CD4-positive, alpha-beta T cell treated with Interleukin-17A for 4 hours (primary cell): ENCODE data around the gene SLC38A1.
A peak's percentile ranks its signal among the peaks of the same experiment; 100 is the strongest.
"Not testable (repeated sequence)": the region's sequence is repeated elsewhere in the genome, so short reads cannot be mapped to it uniquely, and the experiment has no call there.

Experiments used
- DNase-seq: peaks from one replicate; pipeline ENCODE4 v3.0.0-alpha.2; 2020; ENCODE audit warnings: mixed read lengths

The SLC38A1 gene

DNA sequence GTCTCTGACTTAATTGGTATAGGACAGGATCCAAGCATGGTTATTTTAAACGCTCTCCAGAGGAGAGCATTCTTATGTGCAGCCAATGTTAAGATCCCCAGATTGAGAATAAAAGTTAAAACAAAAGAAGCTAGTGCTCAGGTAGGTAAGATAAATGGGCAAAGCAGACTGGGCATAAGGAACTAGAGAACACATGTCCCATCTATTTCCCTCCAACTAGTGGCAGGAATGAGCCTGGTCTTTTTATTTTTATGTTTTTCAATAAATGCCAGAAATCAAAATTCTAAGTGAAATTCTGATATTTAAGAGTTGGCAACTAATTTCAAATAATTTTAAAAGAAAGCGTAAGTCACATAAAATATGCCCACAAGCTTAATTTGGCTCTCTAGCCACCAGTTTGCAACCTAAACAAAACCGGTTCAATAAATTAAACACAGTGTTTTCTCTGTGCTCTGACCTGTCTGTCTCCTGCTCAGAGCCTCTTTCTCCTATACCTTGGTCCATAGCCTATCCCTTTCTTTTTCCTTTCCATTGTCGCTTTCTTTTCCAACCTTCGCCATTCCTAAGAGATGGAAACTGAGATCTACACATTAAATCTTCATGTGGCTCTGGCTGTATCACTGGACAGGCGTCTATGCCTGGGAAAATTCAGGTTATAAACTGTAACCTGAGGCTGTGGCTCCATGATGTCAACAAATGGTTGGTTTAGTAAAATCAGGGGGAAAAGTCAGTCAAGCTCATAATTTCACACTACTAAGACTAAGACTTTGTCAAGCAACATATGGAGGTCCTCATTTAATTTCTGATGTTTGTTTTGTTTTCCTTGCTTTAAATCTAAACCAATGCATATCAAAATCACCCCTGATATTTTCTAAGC, 5.5 kb downstream of the SLC38A1 start:
- DNase-seq = no peak

DNA sequence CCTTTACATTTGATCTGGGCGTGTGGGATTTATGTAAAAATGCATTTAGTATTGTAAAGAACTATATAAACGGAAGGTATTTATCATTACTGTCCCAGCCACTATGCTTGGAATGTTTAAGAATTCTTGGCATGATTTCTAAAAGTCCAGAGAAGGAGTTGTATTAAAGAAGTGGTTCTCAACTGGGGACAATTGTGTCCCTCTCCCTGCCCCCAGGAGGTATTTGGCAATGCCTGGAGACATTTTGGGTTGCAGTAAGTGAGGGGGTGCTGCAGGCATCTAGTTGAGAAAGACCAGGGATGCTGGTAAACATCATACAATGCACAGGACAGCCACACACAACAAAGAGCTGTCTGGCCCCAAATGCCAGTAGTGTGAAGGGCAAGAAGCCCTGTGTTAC, 7.2 kb downstream of the SLC38A1 start:
- no peak for DNase-seq

DNA sequence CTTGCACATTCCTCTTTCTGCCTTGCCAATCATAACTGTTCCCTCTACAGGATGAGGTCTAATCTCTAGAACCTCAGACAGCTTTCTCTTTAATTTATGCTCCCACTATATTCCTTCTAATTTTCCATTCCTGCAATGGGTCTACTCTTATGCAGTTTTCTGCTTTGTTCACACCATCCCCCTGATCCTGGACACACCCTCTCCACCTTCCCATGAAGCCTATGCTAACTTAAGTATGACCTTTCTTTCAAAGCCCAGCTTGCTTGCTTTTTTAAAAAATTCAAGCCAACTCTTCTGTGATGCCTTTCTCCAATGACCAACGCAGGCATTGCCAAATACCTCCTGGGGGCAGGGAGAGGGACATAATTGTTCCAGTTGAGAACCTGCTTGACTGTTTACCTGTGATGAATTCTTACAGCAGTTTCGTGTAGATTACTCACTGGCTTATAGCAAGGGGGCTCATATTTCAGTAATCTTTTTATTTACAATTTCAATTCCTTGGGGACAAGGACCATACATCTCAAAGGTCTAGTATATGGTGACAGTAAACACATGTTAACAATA, 7.8 kb downstream of the SLC38A1 start:
- no peak for DNase-seq

GRCh38 chr12:46260124-46260912, 8.5 kb downstream of the SLC38A1 start:
- DNase-seq = no peak

GRCh38 chr12:46259713-46260112, 9.1 kb downstream of the SLC38A1 start:
- DNase-seq = no peak

DNA sequence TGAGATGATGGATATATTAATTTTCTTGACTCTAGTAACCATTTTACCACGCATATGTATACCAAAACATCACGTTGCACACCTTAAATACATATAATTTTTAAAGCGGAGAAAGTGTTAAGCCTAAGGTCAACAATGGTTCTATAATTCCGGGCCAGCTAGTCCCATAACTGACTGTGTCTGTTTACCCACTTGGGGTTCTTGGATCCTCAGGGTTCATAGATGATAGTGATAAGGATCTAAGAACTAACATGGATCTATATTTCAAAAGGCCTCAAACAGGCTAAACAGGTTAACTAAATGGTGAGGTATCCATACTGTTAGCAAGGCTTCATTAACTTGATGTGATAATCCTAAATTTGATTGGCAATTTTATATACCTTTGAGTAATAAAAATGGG, 9.8 kb downstream of the SLC38A1 start:
- no peak for DNase-seq

GRCh38 chr12:46258129-46258528, 10.7 kb downstream of the SLC38A1 start:
- DNase-seq = no peak

GRCh38 chr12:46256942-46257341, 11.9 kb downstream of the SLC38A1 start:
- DNase-seq = no peak

DNA sequence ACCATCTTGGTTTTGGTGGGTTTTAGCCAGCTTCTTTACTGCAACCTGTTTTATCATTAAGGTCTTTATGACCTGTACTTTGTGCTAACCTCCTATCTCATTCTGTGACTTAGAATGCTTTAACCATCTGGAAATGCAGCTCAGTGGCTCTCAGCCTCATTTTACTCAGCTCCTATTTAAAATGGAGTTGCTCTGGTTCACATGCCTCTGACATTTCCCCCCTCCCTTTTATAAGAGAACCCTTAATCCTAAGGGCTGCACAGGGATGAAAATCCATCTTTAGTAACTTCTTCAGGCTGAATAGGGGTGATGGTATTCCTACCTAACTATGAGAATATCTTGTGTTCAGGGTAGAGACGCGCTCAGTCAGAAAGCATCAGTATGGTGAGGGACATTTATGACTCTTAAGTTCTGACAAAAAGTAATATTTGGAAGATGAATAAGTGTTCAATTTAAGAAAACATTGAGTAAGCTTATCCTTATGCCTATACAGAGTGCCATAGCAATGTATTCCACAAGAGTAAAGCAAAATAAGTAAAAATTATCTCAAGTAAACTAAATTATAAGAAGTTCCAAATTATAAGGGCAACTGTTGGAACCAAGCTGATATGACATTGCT, 15.2 kb downstream of the SLC38A1 start:
- DNase-seq = no peak

DNA sequence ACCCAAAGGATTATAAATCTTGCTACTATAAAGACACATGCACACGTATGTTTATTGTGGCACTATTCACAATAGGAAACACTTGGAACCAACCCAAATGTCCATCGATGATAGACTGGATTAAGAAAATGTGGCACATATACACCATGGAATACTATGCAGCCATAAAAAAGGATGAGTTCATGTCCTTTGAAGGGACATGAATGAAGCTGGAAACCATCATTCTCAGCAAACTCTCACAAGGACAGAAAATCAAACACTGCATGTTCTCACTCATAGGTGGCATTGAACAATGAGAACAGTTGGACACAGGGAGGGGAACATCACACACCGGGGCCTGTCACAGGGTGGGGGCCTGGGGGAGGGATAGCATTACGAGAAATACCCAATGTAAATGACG, 16.8 kb downstream of the SLC38A1 start:
- not testable (repeated sequence) for DNase-seq

DNA sequence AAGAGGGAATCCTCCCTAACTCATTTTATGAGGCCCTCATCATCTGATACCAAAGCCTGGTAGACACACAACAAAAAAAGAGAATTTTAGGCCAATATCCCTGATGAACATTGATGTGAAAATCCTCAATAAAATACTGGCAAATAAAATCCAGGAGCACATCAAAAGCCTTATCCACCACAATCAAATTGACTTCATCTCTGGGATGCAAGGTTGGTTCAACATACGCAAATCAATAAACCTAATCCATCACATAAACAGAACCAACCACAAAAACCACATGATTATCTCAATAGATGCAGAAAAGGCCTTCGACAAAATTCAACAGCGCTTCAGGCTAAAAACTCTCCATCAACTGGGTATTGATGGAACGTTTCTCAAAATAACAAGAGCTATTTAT, 18.9 kb downstream of the SLC38A1 start:
- not testable (repeated sequence) for DNase-seq

DNA sequence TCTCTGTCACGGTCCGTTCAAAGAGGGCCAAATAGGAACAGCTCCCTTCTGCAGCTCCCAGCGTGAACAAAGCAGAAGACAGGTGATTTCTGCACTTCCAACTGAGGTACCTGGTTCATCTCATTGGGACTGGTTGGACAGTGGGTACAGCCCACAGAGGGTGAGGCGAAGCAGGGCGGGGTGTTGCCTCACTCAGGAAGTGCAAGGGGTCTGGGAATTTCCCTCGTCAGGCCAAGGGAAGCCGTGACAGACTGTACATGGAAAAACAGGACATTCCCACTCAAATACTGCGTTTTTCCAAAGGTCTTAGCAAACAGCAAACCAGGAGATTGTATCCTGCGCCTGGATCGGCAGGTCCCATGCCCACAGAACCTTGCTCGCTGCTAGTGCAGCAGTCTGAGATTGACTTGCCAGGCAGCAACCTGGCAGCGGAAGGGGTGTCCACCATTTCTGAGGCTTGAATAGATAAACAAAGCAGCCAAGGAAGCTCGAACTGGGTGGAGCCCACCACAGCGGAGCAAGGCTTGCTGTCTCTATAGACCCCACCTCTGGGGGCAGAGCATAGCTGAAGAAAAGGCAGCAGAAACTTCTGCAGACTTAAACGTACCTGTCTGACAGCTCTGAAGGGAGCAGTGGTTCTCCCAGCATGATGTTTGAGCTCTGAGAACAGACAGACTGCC, 22.7 kb downstream of the SLC38A1 start:
- peak; percentile 16 for DNase-seq

DNA sequence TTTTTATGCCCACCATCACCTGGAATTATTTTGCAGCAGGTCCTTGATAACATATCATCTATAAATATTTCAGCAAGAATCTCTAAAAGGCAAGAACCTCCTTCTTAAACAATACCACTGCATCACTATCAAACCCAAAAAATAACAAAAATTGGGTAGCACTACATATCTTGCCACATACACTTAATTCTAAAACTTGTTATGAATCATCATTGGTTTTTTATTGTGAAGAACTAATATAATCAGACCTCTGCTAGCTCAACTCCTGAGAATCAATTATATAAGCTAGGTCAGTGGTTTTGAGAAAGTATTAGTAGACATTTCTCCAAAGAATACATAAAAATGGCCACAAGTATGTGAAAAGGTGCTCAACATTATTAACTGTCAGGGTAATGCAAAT, 23.8 kb downstream of the SLC38A1 start:
- no peak for DNase-seq

DNA sequence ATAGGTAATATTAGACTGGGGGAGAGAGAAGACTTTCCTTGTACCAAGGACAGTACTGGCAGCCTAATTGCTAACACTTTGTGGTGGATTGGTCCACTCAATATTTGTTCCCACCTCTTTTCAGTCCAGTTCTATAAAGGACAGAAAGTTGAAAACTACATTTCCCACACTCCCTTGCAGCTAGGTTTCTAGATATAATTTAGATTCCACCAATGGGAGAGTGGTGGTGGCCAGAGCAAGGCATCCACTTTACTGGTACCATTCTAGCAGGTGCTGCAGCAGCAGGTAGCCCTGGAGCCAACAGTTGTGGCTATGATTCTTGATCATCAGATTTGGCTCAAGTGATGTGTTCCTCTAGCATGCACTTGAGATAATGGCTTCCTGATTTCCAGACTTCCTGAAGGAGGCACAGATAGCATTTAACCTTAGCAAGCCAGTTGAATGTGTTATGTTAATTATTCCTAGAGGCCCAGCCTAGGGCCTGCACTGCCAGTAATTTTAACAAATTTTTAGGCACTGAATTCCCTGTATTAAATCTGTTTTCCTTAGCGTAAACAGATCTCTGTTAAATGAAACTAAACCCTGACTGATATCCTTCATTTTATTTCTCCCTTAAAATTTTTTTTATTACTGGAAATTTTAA, 24.4 kb downstream of the SLC38A1 start:
- no peak for DNase-seq

DNA sequence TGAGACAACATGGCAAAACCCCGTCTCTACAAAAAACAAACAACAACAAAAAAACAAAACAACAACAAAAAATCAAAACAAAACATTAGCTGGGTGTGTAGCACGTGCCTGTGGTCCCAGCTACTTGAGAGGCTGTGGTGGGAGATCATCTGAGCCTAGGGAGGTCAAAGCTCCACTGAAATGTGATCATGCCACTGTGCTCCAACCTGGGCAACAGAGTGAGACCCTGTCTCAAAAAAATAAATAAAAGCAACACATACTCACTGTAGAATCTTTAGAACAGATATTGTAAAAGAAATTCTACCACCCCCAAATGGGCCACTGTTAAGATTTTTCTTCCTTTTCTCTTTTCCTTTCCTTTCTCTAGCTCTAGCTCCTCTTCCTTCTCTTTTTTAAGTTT, 26.3 kb downstream of the SLC38A1 start:
- DNase-seq = no peak

DNA sequence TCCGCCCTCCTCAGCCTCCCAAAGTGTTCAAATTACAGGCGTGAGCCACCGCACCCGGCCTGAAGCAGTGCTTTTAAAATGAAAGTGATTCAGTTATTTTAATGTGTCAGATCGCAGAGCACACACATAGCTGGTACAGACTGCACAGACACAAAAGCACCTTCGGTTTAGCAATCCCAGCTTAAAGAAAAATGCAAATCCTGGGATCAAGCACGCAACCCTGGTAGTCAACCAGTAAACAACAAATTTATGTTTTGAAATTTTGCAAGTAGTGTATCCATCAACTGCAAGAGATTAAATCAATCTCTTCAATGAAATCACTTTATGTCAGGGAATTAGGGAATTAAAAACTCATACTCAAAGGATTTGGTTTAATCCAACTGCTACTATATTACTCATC, 28.4 kb downstream of the SLC38A1 start:
- no peak for DNase-seq

DNA sequence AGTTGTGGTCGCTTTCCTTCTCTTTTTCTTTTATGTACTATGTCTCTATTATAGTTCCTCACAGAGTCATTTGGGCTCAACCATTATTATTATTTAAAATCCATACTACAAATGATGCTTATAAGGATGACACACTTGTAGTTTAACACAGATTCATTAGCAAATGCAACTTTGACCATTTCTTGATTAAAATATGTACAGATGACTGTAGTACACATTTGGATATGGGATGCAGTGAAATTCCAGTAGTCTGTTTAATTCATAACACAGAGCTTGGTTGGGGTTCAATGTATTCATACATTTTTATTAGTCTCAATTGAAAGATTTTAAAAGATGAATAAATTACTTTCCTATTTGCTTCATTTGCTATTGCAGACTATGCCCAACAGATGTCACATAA, 30.0 kb downstream of the SLC38A1 start:
- no peak for DNase-seq

DNA sequence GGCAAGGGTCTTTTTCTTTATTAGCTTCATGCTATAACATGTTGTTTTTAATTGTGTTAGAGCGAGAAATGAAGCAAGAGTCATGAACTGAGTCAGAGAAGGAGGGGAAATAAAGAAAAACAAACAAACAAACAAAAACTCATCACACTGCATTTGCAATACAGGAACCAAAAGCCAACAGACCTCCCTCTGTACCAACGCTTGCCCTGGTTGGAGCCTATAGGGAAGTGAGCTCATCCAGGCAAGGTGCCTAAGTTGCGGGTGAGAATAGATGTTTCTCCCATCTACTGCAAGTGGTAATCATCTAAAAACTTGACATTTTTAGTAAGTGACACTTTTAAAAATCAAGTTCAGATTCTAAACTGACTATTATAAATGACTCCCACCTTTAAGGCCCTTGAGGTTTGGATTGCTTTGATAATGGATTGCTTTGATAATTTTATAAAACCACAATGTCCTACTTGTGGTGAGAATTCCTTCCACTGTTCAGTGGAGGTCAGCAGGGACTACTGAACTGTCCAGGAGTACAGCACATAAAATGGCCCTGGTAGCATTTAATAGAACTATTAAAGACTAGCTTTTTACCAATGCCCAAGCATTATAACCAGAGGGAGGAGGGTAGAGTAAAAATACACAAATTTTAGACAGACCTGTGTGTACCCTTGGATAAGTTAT, 31.3 kb downstream of the SLC38A1 start:
- DNase-seq = no peak

DNA sequence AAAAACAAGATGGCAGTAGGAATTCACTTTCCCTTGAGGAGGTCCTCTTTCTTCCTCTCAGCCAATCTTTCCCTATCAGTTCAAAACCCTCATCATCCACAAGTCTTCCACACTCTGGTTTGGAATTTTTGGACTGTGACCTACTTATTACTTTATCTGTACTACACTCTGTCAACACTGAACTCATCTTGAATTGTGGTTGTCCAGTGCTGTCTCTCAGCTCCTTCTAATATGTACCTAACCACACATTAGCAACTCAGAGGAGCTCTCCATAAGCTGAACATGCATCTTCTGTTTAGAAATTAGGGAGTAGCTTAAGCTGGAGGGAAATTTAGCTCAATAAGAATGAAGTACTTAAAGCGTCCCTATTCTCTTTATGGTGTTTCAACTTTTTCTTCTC, 34.8 kb downstream of the SLC38A1 start:
- DNase-seq = no peak

- DNase-seq = no peak
Observed at GRCh38 chr12:46233423-46233822, 35.4 kb downstream of the SLC38A1 start.

DNA sequence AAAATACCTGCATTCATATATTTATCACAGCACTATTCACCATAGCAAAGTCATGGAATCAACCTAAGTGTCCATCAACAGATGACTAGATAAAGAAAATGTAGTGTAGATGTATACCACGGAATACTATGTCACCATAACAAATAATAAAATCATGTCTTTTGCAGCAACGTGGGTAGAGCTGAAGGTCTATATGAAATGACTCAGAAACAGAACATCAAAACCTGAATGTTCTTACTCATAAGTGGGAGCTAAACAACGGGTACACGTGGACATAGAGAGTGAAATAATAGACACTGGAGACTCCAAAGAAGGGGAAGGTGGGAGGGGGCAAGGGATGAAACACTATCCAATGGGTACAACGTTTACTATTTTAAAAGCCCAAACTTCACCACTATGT, 37.9 kb downstream of the SLC38A1 start:
- no peak for DNase-seq

GRCh38 chr12:46230306-46230705, 38.5 kb downstream of the SLC38A1 start:
- no peak for DNase-seq
